Left renal cortex interstitium (tissue), 4 donors: Measurements from ENCODE around the gene RSPH10B. TPM values are rescaled to one million over a fixed set of nuclear protein-coding genes. Genes with fewer than 3 reads are reported as not detected.
"Not testable (repeated sequence)": the region's sequence is repeated elsewhere in the genome, so short reads cannot be mapped to it uniquely, and the experiment has no call there.

Experiments
- DNase-seq, 4 donors: peaks; one replicate each; pipeline ENCODE4 v3.0.0-alpha.2; 2013; ENCODE audit warnings: low read depth in 4 of 4, low spot score in 2 of 4, missing footprints in 1 of 4
- polyA plus RNA-seq, 4 donors: library from polyadenylated mRNA; unstranded; fragments of 120-200 nt; gene quantifications; one replicate each; pipeline ENCODE4 v1.2.1, GENCODE V29; 2013; ENCODE audit not compliant: insufficient read length in 4 of 4

Gene RSPH10B
- polyA plus RNA-seq, 4 donors = 0.21 to 1.9 (median 1.1) TPM

DNA sequence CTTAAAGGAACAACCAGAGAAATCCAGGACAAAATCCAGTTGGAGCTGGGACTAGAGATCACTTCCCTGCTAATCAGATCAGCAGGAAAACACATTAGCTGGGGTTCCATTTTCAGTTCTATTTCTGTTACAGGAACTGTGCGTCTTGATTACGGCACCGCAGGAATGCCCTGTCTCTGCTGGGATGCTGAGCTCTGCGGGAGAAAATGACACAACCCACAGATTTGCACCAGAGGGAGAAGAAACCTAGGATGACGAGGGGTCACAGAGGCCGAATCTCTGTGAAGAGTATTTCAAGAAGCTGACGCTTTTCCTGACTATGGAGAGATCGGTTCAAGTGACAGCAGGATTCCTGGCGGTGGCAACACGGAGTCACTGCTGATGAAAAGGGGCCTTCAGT lies 40.2 kb downstream of the RSPH10B start:
- not testable (repeated sequence) for DNase-seq

GRCh38 chr7:5926263-5926870 lies 44.1 kb downstream of the RSPH10B start:
- DNase-seq = not testable (repeated sequence)

DNA sequence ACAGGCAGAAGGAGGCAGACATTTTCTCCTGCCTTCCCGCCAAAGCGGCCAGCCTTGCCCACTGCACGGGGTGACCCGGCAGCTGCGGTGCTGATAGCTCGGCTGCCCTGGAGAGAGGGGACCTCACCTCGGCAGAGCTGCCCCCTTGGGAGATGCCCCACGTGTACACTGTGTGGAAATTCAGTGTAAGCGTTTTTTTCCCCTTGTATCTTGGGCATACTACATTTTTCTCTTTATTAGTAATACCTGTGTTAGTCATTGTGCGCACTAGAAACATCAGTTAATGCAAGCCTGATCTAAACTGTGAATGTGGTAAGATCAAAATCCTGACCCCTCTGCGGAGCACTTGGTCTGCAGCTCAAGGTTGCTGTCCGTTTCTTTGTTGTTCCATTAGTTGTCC lies 45.9 kb downstream of the RSPH10B start:
- not testable (repeated sequence) for DNase-seq

GRCh38 chr7:5924180-5924579 lies 46.3 kb downstream of the RSPH10B start:
- DNase-seq = not testable (repeated sequence)

DNA sequence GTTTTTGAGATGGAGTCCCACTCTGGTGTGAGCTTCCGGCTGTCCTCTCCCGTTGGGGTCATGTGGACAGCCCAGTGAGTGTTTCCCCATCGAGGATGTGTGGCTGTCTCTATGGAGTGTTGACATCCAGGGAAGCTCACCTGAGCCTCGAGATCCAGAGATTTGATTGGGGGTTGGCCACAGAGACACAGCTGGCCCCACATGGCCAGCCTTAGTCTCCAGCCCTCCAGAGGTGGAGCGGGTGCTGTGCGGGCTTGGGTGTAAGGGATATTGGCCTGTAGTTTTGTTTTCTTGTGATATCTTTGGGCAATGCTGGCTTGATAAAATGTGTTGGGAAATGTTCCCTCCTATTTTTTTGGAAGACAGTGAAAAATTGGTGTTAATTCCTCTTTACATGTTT lies 54.0 kb downstream of the RSPH10B start:
- not testable (repeated sequence) for DNase-seq

- DNase-seq = not testable (repeated sequence)
Observed at GRCh38 chr7:5908835-5909234, 61.7 kb downstream of the RSPH10B start.

DNA sequence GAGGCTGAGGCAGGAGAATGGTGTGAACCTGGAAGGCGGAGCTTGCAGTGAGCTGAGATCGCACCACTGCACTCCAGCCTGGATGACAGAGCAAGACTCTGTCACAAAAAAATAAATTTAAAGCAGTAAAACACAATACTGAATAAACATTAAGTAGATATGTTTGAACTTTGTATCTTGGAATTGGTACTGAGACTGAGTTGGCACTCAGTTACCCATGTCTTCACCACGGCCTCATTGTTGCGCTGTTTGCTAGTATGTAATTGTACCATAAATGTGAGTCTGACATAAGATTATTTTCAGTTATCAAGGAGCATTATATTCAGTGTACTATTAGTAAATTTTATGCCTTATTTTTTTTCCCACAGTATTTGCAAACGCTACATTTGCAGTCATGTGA lies 65.8 kb downstream of the RSPH10B start:
- DNase-seq = not testable (repeated sequence)

DNA sequence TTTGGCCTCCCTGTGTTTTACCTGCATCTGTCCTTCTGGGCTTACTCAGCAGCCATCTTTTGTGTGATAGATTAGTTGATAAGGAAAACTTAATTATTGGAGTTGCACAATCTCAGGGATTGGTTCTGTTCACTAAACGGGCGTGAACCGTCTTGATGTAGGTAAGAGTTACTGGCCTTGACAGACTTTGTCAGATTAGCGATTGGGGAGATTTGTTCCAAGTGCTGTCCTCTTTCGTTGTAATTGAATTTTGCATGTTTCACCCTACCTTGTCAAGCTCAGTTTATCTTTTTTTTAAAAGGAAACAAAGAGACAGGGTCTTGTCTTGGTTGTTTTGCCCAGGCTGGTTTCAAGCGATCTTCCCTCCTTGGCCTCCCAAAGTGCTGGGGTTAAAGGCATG lies 67.5 kb downstream of the RSPH10B start:
- DNase-seq = not testable (repeated sequence)

GRCh38 chr7:5898480-5899224 lies 71.8 kb downstream of the RSPH10B start, which contains the start of gene CCZ1:
Gene CCZ1, plus strand, starts transcription at chr7:5898733. Its CDS starts 67 bp downstream, at chr7:5898800.
- peak in 3 of 4 donors; percentile 3 to 48 (median 13) for DNase-seq

DNA sequence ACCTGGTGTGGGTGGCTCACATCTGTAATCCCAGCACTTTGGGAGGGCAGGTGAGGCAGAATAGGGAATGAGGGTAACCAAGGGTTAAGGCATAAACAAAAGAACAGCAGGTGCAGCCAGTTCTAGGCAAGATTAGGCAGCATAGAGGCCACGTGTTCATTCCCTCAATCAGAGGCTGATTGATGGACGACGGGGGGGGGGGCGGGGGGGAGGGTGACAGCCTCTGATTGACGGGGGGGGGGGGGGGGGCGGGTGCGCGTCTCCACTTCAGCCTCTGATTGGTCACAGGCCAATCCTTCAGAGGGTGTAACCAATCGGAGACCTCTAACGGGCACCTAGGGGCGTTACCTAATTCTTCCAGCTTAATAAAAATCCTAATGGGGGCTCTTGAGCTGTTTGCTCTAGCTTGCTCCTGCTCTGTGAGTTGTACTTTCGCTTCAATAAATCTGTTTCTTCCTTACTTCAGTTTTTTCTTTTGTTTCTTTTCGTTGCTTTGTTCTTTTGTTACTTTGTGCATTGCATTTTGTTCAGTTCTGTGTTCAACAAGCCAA lies 73.0 kb downstream of the RSPH10B start:
- not testable (repeated sequence) for DNase-seq

- no peak for DNase-seq
Observed at GRCh38 chr7:5892498-5892897, 78.0 kb downstream of the RSPH10B start.

- not testable (repeated sequence) for DNase-seq
Observed at GRCh38 chr7:5890244-5890643, 80.2 kb downstream of the RSPH10B start.

DNA sequence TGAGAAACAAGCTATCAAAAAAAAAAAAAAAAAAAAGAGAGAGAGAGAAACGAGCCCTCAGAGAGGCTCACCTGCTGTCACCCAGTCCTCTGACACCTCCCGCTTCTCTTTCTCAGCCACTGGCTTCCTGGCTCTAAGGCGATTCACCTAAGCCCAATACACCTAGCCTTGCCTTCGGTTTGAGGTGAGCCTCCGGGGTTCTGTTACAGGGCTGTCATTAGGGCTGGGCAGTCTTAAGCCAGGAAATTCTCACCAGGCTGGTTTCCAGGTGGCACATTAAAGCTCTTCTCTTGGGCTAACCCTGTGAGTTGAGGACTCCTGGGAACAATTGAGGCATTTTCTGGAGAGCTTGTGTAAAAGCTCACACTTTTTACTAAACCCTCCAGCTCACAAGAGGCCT lies 82.5 kb downstream of the RSPH10B start:
- DNase-seq = not testable (repeated sequence)

DNA sequence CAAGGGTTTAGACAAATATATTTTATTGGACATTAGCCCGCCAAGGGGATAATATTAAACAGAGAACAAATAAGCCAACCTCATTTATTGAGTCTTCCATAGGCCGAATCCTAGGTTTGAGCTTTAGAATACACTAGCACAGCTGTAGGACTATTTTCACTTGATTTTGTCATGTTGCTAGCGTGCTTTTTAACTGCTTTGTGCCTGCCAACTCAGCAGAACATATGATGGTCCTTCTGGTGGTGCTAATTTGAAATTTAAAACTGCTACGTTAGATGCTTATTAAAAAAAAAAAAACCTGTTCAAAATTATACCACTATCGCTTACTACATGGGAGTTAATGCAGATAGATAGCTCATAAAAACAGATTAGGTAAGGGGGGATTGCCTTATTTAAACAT lies 86.1 kb downstream of the RSPH10B start:
- DNase-seq = not testable (repeated sequence)

DNA sequence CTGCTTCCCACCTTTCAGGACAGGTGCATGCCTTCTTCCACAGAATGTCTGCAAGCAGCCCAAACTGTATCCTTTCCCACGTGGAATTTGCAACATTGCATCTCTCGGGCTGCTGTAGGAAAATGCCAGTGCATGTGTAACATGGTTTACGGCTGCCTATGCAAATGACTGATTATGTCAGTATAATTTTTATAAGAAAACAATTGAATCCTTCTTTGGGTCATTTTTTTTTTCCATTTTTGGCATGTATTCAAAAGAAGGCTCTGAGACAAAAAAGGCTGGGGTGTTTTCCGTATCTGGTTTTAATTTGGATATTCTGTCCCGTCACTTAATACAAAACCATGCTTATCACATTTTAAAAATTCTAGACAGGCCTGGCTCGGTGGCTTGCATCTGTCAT lies 90.4 kb downstream of the RSPH10B start:
- DNase-seq = not testable (repeated sequence)

DNA sequence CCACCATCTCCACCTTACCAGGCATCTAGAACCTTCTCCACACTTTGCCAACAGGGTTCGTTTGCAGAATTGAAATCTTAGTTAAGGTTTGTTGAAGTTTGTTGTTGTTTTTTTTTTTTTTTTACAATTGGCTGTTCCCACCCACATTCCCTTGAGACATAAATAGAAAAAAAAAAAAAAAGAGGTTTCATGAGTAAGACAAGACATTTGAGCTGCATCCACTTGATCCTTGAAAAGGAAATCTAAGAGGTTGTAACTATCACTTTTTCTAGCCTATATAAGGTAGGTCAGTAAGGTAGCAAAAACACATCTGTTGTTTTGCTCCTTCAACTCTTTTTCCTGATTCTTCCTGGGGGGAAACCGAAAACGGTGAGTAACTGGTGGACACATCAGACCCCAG lies 90.9 kb downstream of the RSPH10B start:
- DNase-seq = not testable (repeated sequence)

Other genes starting within 250 kb of the RSPH10B start
- 10 to 100 TPM; 32.2 to 38.7 (median 36.0) TPM for gene RNF216, start 189.0 kb downstream of the RSPH10B start, polyA plus RNA-seq
- under 1 TPM; 0.23 to 0.93 (median 0.49) TPM for gene OCM, start 89.9 kb downstream of the RSPH10B start, polyA plus RNA-seq
- 10 to 100 TPM; 78.9 to 96.3 (median 89.3) TPM for gene CCZ1, start 72.0 kb downstream of the RSPH10B start, polyA plus RNA-seq
- 10 to 100 TPM; 19.4 to 26.4 (median 22.6) TPM for gene PMS2, start 38.4 kb upstream of the RSPH10B start, polyA plus RNA-seq
- gene AIMP2, start 38.6 kb upstream of the RSPH10B start, polyA plus RNA-seq = 10 to 100 TPM; 23.4 to 28.5 (median 25.4) TPM
- 1 to 10 TPM in 2 of 4 donors, under 1 TPM in 2; 0.40 to 4.1 (median 2.2) TPM for gene ANKRD61, start 60.7 kb upstream of the RSPH10B start, polyA plus RNA-seq
- 100 to 1,000 TPM in 2 of 4 donors, 10 to 100 TPM in 2; 81.7 to 114 (median 101) TPM for gene EIF2AK1, start 88.5 kb upstream of the RSPH10B start, polyA plus RNA-seq
- gene USP42, start 134.3 kb upstream of the RSPH10B start, polyA plus RNA-seq = 10 to 100 TPM; 19.5 to 21.4 (median 20.4) TPM